ENCODE data around the gene VIPR2. TPM values are rescaled to one million over a fixed set of nuclear protein-coding genes. Genes with fewer than 3 reads are reported as not detected.
A peak's percentile ranks its signal among the peaks of the same experiment; 100 is the strongest.

Gene VIPR2
- under 1 TPM in 4 of 6 experiments, not detected in 2; 0.15 to 0.51 (median 0.26) TPM for total RNA-seq
- long read RNA-seq: 0 reads

GRCh38 chr7:159144758-159145489, at the start of gene VIPR2:
Gene VIPR2, minus strand, starts transcription at chr7:159144867. Its CDS starts 96 bp downstream, at chr7:159144771.
- intact Hi-C loops (cut with DNase I): no loop called here
- 4% methylated on average over 26 of the region's 88 CpGs for WGBS (ENCODE audit: insufficient coverage, low coverage, low lambda C conversion rate, missing lambda C conversion rate)

GRCh38 chr7:159193543-159194090, 49.0 kb upstream of the VIPR2 start:
- Histone ChIP-seq H3K4me3 (no peak overlapping the region), H3K36me3 (no peaks in the 10 kb centered on the region), H3K27ac (no peak overlapping the region), H3K9me3 (no peaks in the 10 kb centered on the region), H3K4me1 (no peaks in the 10 kb centered on the region), H3K27me3 (no peaks in the 10 kb centered on the region)
- intact Hi-C loops (cut with DNase I): no loop called here
- DNase-seq: no peak
- 44% methylated on average over 4 of the region's 4 CpGs for WGBS (ENCODE audit: insufficient coverage, low coverage, low lambda C conversion rate, missing lambda C conversion rate)
- no peak for ATAC-seq
- TF ChIP-seq CTCF (IDR thresholded peaks at IDR 0.05) (no peak), POLR2A (IDR thresholded peaks at IDR 0.05) (no peak)

More at GRCh38 chr7:159144758-159145489, at the start of gene VIPR2:
- Histone ChIP-seq H3K27ac (no peak within 1 kb of the TSS), H3K36me3 (no peaks in the 10 kb centered on the region), H3K4me1 (peaks cover 0 to 11% (median 0%) of the 10 kb centered on the region in 4 donors), H3K9me3 (no peaks in the 10 kb centered on the region), H3K27me3 (peaks cover 0 to 15% of the 10 kb centered on the region in 2 donors), H3K4me3 (peak within 1 kb of the TSS; percentile 12 to 43 (median 26))
- TF ChIP-seq CTCF (IDR thresholded peaks at IDR 0.05) (no peak), POLR2A (IDR thresholded peaks at IDR 0.05) (no peak)
- DNase-seq (no peak), ATAC-seq (peak in 1 of 4 donors; percentile 20)

- intact Hi-C loops (cut with DNase I): no loop called here
- H3K9me3 ChIP-seq: no peaks in the 10 kb centered on the region
- TF ChIP-seq POLR2A (IDR thresholded peaks at IDR 0.05) (no peak), CTCF (IDR thresholded peaks at IDR 0.05) (no peak)
- ATAC-seq: no peak
- no peak for DNase-seq
- WGBS (ENCODE audit: insufficient coverage, low coverage, low lambda C conversion rate, missing lambda C conversion rate): 55% methylated on average over 6 of the region's 13 CpGs
- H3K36me3 ChIP-seq: no peaks in the 10 kb centered on the region
- H3K4me3 ChIP-seq: no peak overlapping the region
- no peaks in the 10 kb centered on the region for H3K27me3 ChIP-seq
- H3K4me1 ChIP-seq: no peaks in the 10 kb centered on the region
- H3K27ac ChIP-seq: no peak overlapping the region
These were observed 48.2 kb upstream of the VIPR2 start for GRCh38 chr7:159192725-159193453.

GRCh38 chr7:159192013-159192412, 47.3 kb upstream of the VIPR2 start:
- H3K27me3 ChIP-seq: no peaks in the 10 kb centered on the region
- intact Hi-C loops (cut with DNase I): no loop called here
- H3K9me3 ChIP-seq: no peaks in the 10 kb centered on the region
- no peaks in the 10 kb centered on the region for H3K36me3 ChIP-seq
- ATAC-seq: no peak
- no peak overlapping the region for H3K27ac ChIP-seq
- WGBS (ENCODE audit: insufficient coverage, low coverage, low lambda C conversion rate, missing lambda C conversion rate): 64% methylated on average over 3 of the region's 3 CpGs
- TF ChIP-seq CTCF (IDR thresholded peaks at IDR 0.05): no peak
- no peak for TF ChIP-seq POLR2A (IDR thresholded peaks at IDR 0.05)
- H3K4me1 ChIP-seq: no peaks in the 10 kb centered on the region
- no peak overlapping the region for H3K4me3 ChIP-seq
- no peak for DNase-seq
